H1 (cell line): Measurements from ENCODE around the gene YARS1. TPM values are rescaled to one million over a fixed set of nuclear protein-coding genes. Genes with fewer than 3 reads are reported as not detected.

Experiments used
- CBX5 ChIP-seq: fragments of 300-800, 300-1000 bp; sonication (generic); IDR thresholded peaks from 2 replicates; pipeline ENCODE4 v1.7.1; 2016; ENCODE audit warnings: antibody characterized with exemption, low read length, low read depth
- CBX8 ChIP-seq: fragments of 300-800, 300-1000 bp; sonication (generic); IDR thresholded peaks from 2 replicates; pipeline ENCODE4 v1.7.1; 2016; ENCODE audit warnings: low read depth, low read length, borderline replicate concordance
- CHD2 ChIP-seq: IDR thresholded peaks from 2 replicates; pipeline ENCODE4 v1.6.1; 2012; ENCODE audit warnings: low read length, improper control_type of control experiment
- CHD7 ChIP-seq: fragments of 300-600 bp; sonication (generic); IDR thresholded peaks from 2 replicates; pipeline ENCODE4 v1.7.1; 2012; ENCODE audit warnings: low read length, moderate library complexity, mild to moderate bottlenecking, inconsistent platforms; ENCODE audit not compliant: insufficient replicate concordance
- GTF2F1 ChIP-seq: IDR thresholded peaks from 2 replicates; pipeline ENCODE4 v1.6.1; 2012; ENCODE audit warnings: low read depth, low read length, improper control_type of control experiment, borderline replicate concordance
- JUN ChIP-seq: IDR thresholded peaks from 2 replicates; pipeline ENCODE4 v1.6.1; 2011; ENCODE audit warnings: low read depth, mild to moderate bottlenecking, improper control_type of control experiment, low read length
- NANOG ChIP-seq: IDR thresholded peaks from 2 replicates; pipeline ENCODE4 v1.6.1; 2011; ENCODE audit warnings: low read length, low read depth, mild to moderate bottlenecking, inconsistent platforms; ENCODE audit not compliant: insufficient read depth, poor library complexity, severe bottlenecking
- RAD21 ChIP-seq, 2 experiments: IDR thresholded peaks in 1 of 2; conservative IDR thresholded peaks in 1 of 2; 2 replicates each; pipeline ENCODE4 v1.6.1; 2011; ENCODE audit warnings: low read depth in 2 of 2, low read length in 2 of 2, improper control_type of control experiment in 1 of 2, inconsistent platforms in 1 of 2, mild to moderate bottlenecking in 1 of 2, moderate library complexity in 1 of 2
- SIX5 ChIP-seq: IDR thresholded peaks from 2 replicates; pipeline ENCODE4 v1.6.1; 2011; ENCODE audit warnings: mild to moderate bottlenecking, low read depth, low read length
- SP1 ChIP-seq: IDR thresholded peaks from 2 replicates; pipeline ENCODE4 v1.6.1; 2011; ENCODE audit warnings: low read depth, low read length
- SP4 ChIP-seq: IDR thresholded peaks from 2 replicates; pipeline ENCODE4 v1.6.1; 2012; ENCODE audit warnings: low read length, inconsistent platforms
- SRF ChIP-seq: IDR thresholded peaks from 2 replicates; pipeline ENCODE4 v1.6.1; 2011; ENCODE audit warnings: mild to moderate bottlenecking, low read depth, low read length, moderate library complexity
- YY1 ChIP-seq: IDR thresholded peaks from 2 replicates; pipeline ENCODE4 v1.6.1; 2011; ENCODE audit warnings: low read depth, mild to moderate bottlenecking, low read length
- polyA plus RNA-seq, 7 experiments: library from polyadenylated mRNA; depleted of rRNA in 3 of 7; stranded (reverse) in 5 of 7; unstranded in 2 of 7; fragments of >200 nt in 5 of 7; fragments of 200-250 nt in 2 of 7; gene quantifications; 1 replicate in 5 of 7; 2 replicates in 1 of 7; 4 replicates in 1 of 7; pipeline versions ENCODE4 v1.2.1 to v1.2.3, GENCODE V29; 2011 to 2013; ENCODE audit warnings: missing spikeins in 2 of 7, mixed read lengths in 2 of 7
- total RNA-seq: library from RNA; stranded (reverse); fragmentation: NEBNext Ultra II Directional; extraction: Animal tissue kit (Norgen Biotek cat#: 25700); gene quantifications from 2 replicates; pipeline ENCODE4 v1.2.1, GENCODE V29; 2021

Gene YARS1
- total and polyA plus RNA-seq, 2 of the 8 experiments (the other 6 are each of a cell fraction or from before 2014, with no cell fraction given), result 47.1 to 226 TPM

- TF ChIP-seq CHD7 (no peak), NANOG (no peak), RAD21 (IDR thresholded peaks at IDR 0.05 in 1 of 2, conservative IDR thresholded peaks at IDR 0.05 in 1 of 2; ENCODE audit: low read depth in 2 of 2, low read length in 2 of 2) (no peak), GTF2F1 (no peak), SP4 (no peak), YY1 (no peak), JUN (no peak), SP1 (no peak), CBX8 (no peak), SRF (no peak), CHD2 (no peak), SIX5 (no peak), CBX5 (no peak)
These were observed 68.8 kb downstream of the YARS1 start (continued) for GRCh38 chr1:32748348-32748747.
